Endodermal cell (in vitro differentiated cells): Measurements from ENCODE around the gene APOBR. TPM values are rescaled to one million over a fixed set of nuclear protein-coding genes. Genes with fewer than 3 reads are reported as not detected.
A peak's percentile ranks its signal among the peaks of the same experiment; 100 is the strongest.

Source experiments
- DNase-seq: peaks from one replicate; pipeline ENCODE4 v3.0.0-alpha.2; 2017
- H3K27ac ChIP-seq: 2 replicates; pipeline ENCODE4 v1.5.1; 2013; ENCODE audit warnings: mild to moderate bottlenecking, low read depth, low read length, moderate library complexity
- H3K27me3 ChIP-seq: 2 replicates; pipeline ENCODE4 v1.6.1; 2013; ENCODE audit warnings: mild to moderate bottlenecking, low read length, moderate library complexity; ENCODE audit not compliant: insufficient read depth, control insufficient read depth, poor library complexity, severe bottlenecking
- H3K36me3 ChIP-seq: 2 replicates; pipeline ENCODE4 v1.7.0; 2013; ENCODE audit warnings: mild to moderate bottlenecking, low read length, moderate library complexity; ENCODE audit not compliant: control insufficient read depth, insufficient read depth
- H3K4me1 ChIP-seq: one replicate; pipeline ENCODE4 v1.7.0; 2013; ENCODE audit warnings: low read length; ENCODE audit not compliant: control insufficient read depth, insufficient read depth
- H3K4me3 ChIP-seq: 2 replicates; pipeline ENCODE4 v1.5.1; 2013; ENCODE audit warnings: mild to moderate bottlenecking, low read length, moderate library complexity
- H3K9ac ChIP-seq: 2 replicates; pipeline ENCODE4 v1.6.1; 2013; ENCODE audit warnings: mild to moderate bottlenecking, low read length, moderate library complexity; ENCODE audit not compliant: poor library complexity, severe bottlenecking; ENCODE audit errors: extremely low read depth
- H3K9me3 ChIP-seq: 2 replicates; pipeline ENCODE4 v1.6.1; 2013; ENCODE audit warnings: mild to moderate bottlenecking, low read length, moderate library complexity; ENCODE audit not compliant: control insufficient read depth
- H3K27ac Mint-ChIP-seq: 2 replicates; pipeline ENCODE4 v1.8.0; 2020; ENCODE audit warnings: mixed read lengths
- H3K27me3 Mint-ChIP-seq: 2 replicates; pipeline ENCODE4 v1.8.0; 2021; ENCODE audit warnings: mild to moderate bottlenecking, mixed read lengths; ENCODE audit not compliant: insufficient read depth
- H3K36me3 Mint-ChIP-seq: 2 replicates; pipeline ENCODE4 v1.8.0; 2020; ENCODE audit warnings: low read depth, mixed read lengths
- H3K4me1 Mint-ChIP-seq: 2 replicates; pipeline ENCODE4 v1.8.0; 2020; ENCODE audit warnings: mixed read lengths
- H3K4me3 Mint-ChIP-seq: 2 replicates; pipeline ENCODE4 v1.8.0; 2020; ENCODE audit warnings: mild to moderate bottlenecking, moderate library complexity, mixed read lengths
- H3K9me3 Mint-ChIP-seq: 2 replicates; pipeline ENCODE4 v1.8.0; 2020; ENCODE audit warnings: mild to moderate bottlenecking, mixed read lengths
- WGBS, 2 experiments: methylation state at CpG; one replicate each; pipeline versions ENCODE4 v1.1.5 to v1.1.7; 2013; ENCODE audit warnings: missing lambda C conversion rate in 2 of 2, mixed read lengths in 1 of 2; ENCODE audit not compliant: insufficient coverage in 1 of 2, insufficient read length in 1 of 2; 5-methylcytosine and 5-hydroxymethylcytosine counted together
- total RNA-seq, 2 donors: library from RNA; stranded (reverse); fragmentation: NEBNext Ultra II Directional in 1 of 2; extraction: Animal tissue kit (Norgen Biotek cat#: 25700) in 1 of 2; gene quantifications; 2 replicates in 1 of 2; 3 replicates in 1 of 2; pipeline ENCODE4 v1.2.1, GENCODE V29; 2021
- TF ChIP-seq, protein P1 (sequence below): fragments of 200-600 bp; sonication (generic); conservative IDR thresholded peaks from 2 replicates; pipeline ENCODE4 v1.5.0; 2021; ENCODE audit warnings: antibody characterized with exemption, mild to moderate bottlenecking

APOBR gene
- total RNA-seq, 2 donors from 2014 or later = not detected

DNA sequence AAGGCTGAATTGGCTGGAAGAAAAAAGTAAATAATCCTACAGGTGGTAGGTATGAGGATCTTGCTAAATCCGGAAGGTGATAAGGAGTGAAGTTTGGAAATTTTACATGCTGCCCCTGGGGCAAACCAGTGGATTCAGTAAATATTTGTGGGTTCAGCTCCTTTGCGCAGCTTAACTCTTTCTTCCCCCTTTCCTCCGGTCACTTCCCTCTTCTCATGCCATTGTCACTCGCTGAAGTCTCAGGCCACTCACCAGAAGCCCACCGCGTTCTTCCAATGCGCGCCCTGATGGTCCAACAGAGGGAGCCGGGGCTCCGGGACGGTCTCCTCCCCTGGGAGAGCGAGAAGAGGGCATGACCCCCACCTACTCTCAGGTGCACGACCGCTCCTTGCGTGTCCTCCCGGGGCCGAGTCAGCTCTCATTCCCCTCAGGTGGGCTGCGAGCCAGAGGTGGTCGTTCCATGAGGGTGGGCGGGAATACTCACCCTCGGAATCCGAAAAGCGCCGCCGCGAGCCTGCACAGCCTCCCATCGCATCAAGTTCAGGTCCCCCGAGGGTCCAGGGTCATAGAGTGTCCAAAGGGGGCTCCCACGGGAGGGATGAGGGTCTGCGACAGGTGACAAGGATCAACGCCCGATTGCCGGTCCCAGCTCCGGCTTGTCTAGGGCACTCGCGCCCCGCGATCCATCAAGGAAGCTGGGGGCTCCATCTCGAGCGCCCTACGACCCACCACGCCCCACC, 3.0 kb upstream of the APOBR start:
- no peaks in the 10 kb centered on the region for H3K9me3 ChIP-seq
- H3K27ac Mint-ChIP-seq = peak overlapping the region; percentile 100
- H3K9ac ChIP-seq = peak overlapping the region; percentile 97

DNA sequence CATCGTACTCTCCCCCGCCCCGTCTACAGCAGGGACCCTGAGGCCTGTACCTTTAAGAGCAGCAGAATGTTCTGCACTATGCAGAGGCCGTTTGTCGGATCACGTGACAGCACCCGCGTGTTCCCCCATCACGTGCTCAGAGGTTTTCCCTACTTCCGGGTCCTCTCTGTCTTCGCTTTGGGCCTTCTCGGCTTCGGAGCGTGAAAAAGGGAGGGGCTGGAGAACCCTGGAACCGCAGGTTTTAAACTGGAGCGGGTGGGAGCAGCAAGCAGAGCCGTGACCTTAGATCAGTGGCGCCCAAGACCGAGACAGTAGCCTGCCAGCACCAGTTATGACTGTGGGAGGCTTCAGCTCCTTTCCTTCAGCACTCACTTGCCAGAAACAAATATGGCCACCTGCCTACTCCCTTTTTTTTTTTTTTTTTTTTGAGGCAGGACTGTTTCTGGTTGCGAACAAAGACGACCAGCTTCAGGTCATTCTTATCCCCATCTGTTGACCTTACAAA, 2.4 kb upstream of the APOBR start, which contains the start of gene CLN3:
Gene CLN3, minus strand, starts transcription at position 105 of the 505 bp plus-strand sequence. CDS start 315 bp downstream, outside the sequence.
- Histone ChIP-seq H3K27ac (peak within 1 kb of the TSS; percentile 93), H3K27me3 (no peaks in the 10 kb centered on the region), H3K9me3 (no peaks in the 10 kb centered on the region), H3K36me3 (no peaks in the 10 kb centered on the region), H3K9ac (peak within 1 kb of the TSS; percentile 97), H3K4me1 (no peaks in the 10 kb centered on the region), H3K4me3 (peak within 1 kb of the TSS; percentile 93)
- DNase-seq = peak; percentile 96
- Mint-ChIP-seq H3K27me3 (peaks cover 4% of the 10 kb centered on the region), H3K9me3 (no peaks in the 10 kb centered on the region), H3K4me3 (peak within 1 kb of the TSS; percentile 93), H3K27ac (peak within 1 kb of the TSS; percentile 100), H3K36me3 (peaks cover 17% of the 10 kb centered on the region), H3K4me1 (no peaks in the 10 kb centered on the region)
- WGBS, 2 experiments = 0% methylated on average over 8 to 21 of the region's 21 CpGs
- TF ChIP-seq, protein P1, sequence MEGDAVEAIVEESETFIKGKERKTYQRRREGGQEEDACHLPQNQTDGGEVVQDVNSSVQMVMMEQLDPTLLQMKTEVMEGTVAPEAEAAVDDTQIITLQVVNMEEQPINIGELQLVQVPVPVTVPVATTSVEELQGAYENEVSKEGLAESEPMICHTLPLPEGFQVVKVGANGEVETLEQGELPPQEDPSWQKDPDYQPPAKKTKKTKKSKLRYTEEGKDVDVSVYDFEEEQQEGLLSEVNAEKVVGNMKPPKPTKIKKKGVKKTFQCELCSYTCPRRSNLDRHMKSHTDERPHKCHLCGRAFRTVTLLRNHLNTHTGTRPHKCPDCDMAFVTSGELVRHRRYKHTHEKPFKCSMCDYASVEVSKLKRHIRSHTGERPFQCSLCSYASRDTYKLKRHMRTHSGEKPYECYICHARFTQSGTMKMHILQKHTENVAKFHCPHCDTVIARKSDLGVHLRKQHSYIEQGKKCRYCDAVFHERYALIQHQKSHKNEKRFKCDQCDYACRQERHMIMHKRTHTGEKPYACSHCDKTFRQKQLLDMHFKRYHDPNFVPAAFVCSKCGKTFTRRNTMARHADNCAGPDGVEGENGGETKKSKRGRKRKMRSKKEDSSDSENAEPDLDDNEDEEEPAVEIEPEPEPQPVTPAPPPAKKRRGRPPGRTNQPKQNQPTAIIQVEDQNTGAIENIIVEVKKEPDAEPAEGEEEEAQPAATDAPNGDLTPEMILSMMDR = no peak

More for the DNA sequence above, 3.0 kb upstream of the APOBR start:
- no peaks in the 10 kb centered on the region for H3K4me1 ChIP-seq
- Mint-ChIP-seq H3K27me3 (peaks cover 4% of the 10 kb centered on the region), H3K4me3 (peak overlapping the region; percentile 93), H3K36me3 (peaks cover 20% of the 10 kb centered on the region), H3K4me1 (no peaks in the 10 kb centered on the region), H3K9me3 (no peaks in the 10 kb centered on the region)
- TF ChIP-seq, protein P1 = peak; percentile 48
- 0% methylated on average over 14 to 42 of the region's 42 CpGs for WGBS, 2 experiments
- H3K27ac ChIP-seq = no peak overlapping the region
- no peaks in the 10 kb centered on the region for H3K36me3 ChIP-seq
- peak; percentile 78 for DNase-seq
- peak overlapping the region; percentile 93 for H3K4me3 ChIP-seq
- no peaks in the 10 kb centered on the region for H3K27me3 ChIP-seq

DNA sequence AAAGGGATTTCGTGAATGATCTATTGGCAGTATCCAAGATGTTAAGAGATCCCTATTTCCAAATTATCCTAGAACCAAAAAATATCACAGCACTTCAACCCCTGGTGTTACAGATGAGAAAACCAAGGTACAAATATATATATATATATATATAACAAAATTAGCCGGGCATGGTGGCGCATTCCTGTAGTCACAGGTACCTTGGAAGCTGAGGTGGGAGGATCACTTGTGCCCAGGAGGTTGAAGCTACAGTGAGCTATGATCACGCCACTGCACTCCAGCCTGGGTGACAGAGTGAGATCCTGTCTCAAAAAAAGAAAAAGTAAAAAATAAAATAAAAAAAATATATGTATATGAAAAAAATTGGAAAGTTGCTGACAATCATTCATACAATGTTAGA, 1.9 kb upstream of the APOBR start:
- no peaks in the 10 kb centered on the region for H3K4me1 Mint-ChIP-seq
- WGBS, 2 experiments = 51 to 100% methylated on average over 1 to 4 of the region's 4 CpGs

More for the DNA sequence above, 1.9 kb upstream of the APOBR start:
- Histone ChIP-seq H3K27ac (peak overlapping the region; percentile 93), H3K27me3 (no peaks in the 10 kb centered on the region), H3K9ac (peak overlapping the region; percentile 97), H3K9me3 (no peaks in the 10 kb centered on the region), H3K4me1 (no peaks in the 10 kb centered on the region), H3K4me3 (peak overlapping the region; percentile 93), H3K36me3 (no peaks in the 10 kb centered on the region)
- H3K4me3 Mint-ChIP-seq = peak overlapping the region; percentile 93
- H3K36me3 Mint-ChIP-seq = peaks cover 12% of the 10 kb centered on the region
- H3K27ac Mint-ChIP-seq = peak overlapping the region; percentile 100
- peaks cover 4% of the 10 kb centered on the region for H3K27me3 Mint-ChIP-seq
- TF ChIP-seq, protein P1 = no peak
- H3K9me3 Mint-ChIP-seq = no peaks in the 10 kb centered on the region
- no peak for DNase-seq
